ENCODE results near the gene MTSS2. TPM values are rescaled to one million over a fixed set of nuclear protein-coding genes. Genes with fewer than 3 reads are reported as not detected.

MTSS2 gene
- total RNA-seq, 4 donors from 2014 or later: 3.4 to 31.1 (median 8.5) TPM

- TF ChIP-seq CTCF (IDR thresholded peaks at IDR 0.05; ENCODE audit: low read depth): no peak
These were observed 7.2 kb upstream of the MTSS2 start for GRCh38 chr16:70692873-70693671.

- no peak for TF ChIP-seq CTCF (IDR thresholded peaks at IDR 0.05; ENCODE audit: low read depth)
These were observed 6.4 kb upstream of the MTSS2 start for GRCh38 chr16:70692130-70692872.

GRCh38 chr16:70691223-70692129, 5.6 kb upstream of the MTSS2 start:
- TF ChIP-seq CTCF (IDR thresholded peaks at IDR 0.05; ENCODE audit: low read depth): no peak

- TF ChIP-seq CTCF (IDR thresholded peaks at IDR 0.05; ENCODE audit: low read depth): no peak
These were observed 4.4 kb upstream of the MTSS2 start for GRCh38 chr16:70689970-70690891.

- TF ChIP-seq CTCF (IDR thresholded peaks at IDR 0.05; ENCODE audit: low read depth): no peak
These were observed 3.4 kb upstream of the MTSS2 start for GRCh38 chr16:70689035-70689969.
